Mucosa of stomach (tissue), 1 donor: Measurements from ENCODE around the gene MED28.

Source experiments
- H3K27me3 ChIP-seq: one replicate; pipeline ENCODE4 v1.7.0; 2013; ENCODE audit warnings: mild to moderate bottlenecking, low read length; ENCODE audit not compliant: control insufficient read depth, insufficient read depth
- H3K36me3 ChIP-seq: one replicate; pipeline ENCODE4 v1.7.0; 2013; ENCODE audit warnings: low read length; ENCODE audit not compliant: control insufficient read depth, insufficient read depth
- H3K4me1 ChIP-seq: one replicate; pipeline ENCODE4 v1.7.0; 2013; ENCODE audit warnings: mild to moderate bottlenecking, low read length; ENCODE audit not compliant: control insufficient read depth, insufficient read depth
- H3K4me3 ChIP-seq: one replicate; pipeline ENCODE4 v1.7.0; 2013; ENCODE audit warnings: low read length
- H3K9ac ChIP-seq: one replicate; pipeline ENCODE4 v1.7.0; 2013; ENCODE audit warnings: mild to moderate bottlenecking, low read length, moderate library complexity
- H3K9me3 ChIP-seq: one replicate; pipeline ENCODE4 v1.7.0; 2013; ENCODE audit warnings: mild to moderate bottlenecking, low read length, moderate library complexity; ENCODE audit not compliant: control insufficient read depth
- donor health status: Pancreatic carcinoma.

MED28 gene

DNA sequence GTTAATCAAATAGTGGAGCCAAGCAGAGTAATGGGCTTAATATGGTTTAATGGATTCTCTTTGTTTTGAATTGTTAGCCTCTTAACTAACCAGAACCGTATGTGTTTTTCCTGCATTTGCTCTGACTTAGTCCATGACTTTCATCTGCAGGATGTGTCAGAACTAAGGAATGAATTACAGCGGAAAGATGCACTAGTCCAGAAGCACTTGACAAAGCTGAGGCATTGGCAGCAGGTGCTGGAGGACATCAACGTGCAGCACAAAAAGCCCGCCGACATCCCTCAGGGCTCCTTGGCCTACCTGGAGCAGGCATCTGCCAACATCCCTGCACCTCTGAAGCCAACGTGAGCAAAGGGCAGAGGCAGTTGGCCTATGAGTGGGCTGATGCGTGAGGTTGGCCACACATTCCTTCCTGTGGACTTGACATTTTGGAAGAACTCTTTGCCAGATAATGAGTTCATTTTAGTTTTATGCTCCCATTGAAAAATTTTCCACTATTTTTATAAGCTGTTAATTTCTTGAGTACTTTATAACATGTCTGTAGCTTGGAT, 9.1 kb downstream of the MED28 start:
- no peaks in the 10 kb centered on the region for H3K27me3 ChIP-seq
- peaks cover 5% of the 10 kb centered on the region for H3K36me3 ChIP-seq
- H3K9ac ChIP-seq = no peak overlapping the region
- no peaks in the 10 kb centered on the region for H3K4me1 ChIP-seq
- H3K4me3 ChIP-seq = no peak overlapping the region
- H3K9me3 ChIP-seq = no peaks in the 10 kb centered on the region

DNA sequence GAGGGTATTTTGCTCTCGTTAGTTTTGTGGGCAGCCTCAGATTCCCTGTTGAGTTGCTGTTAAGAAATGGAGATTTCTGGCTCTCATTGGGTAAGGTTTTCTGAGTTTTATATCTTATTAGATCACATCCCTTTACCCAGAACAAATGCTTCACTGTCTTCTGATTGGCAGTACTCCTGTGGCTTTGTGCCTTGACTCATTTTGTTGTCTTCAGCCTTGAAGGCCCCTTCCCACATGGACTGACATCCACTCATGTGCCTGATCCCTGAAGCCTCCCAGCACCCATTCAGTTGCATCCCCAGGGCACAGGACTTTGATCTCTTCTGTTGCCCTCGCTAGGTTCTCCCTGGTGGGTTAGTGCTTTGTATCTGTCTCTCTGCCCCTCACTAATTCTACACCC, 10.4 kb downstream of the MED28 start:
- Histone ChIP-seq H3K4me1 (no peaks in the 10 kb centered on the region), H3K9ac (no peak overlapping the region), H3K27me3 (no peaks in the 10 kb centered on the region), H3K9me3 (no peaks in the 10 kb centered on the region), H3K36me3 (peaks cover 5% of the 10 kb centered on the region), H3K4me3 (no peak overlapping the region)

DNA sequence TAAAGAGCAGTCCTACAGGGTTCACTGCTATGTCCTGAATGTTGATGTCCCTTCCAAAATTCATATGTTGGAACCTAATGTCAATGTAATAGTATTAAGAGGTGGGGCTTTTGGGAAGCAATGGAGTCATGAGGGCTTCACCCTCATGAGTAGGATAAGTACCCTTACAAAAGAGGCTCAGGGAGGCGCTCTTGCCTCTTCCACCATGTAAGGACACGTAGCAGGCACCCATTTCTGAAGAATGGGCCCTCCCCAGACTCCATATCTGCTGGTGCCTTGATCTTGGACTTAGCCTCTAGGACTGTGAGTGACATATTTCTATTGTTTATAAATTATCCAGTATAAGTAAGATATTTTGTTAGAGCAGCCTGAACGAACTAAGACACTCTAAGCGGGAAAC, 15.8 kb downstream of the MED28 start:
- Histone ChIP-seq H3K9ac (no peak overlapping the region), H3K36me3 (no peaks in the 10 kb centered on the region), H3K4me1 (no peaks in the 10 kb centered on the region), H3K9me3 (no peaks in the 10 kb centered on the region), H3K4me3 (no peak overlapping the region), H3K27me3 (no peaks in the 10 kb centered on the region)

DNA sequence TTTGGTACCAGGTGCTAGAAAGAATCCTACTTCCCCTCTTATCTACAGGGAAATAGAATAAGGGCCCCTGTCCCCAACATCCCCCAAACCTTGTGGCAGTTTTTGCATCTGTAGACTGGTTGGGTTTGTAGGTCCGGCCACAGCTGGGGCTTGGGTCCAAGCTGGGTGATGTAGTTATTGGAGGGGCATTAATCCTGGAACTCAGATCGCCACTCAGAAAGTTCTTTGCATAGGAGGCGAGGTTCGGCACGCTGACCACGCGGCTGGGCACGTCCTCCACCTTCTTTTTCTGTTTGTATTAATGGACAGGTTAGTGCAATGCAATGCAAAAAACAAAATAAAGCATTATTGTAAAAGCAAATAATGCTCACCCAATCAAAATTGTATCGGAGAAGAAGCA, 19.2 kb downstream of the MED28 start:
- Histone ChIP-seq H3K9me3 (no peaks in the 10 kb centered on the region), H3K9ac (no peak overlapping the region), H3K36me3 (no peaks in the 10 kb centered on the region), H3K4me1 (no peaks in the 10 kb centered on the region), H3K27me3 (no peaks in the 10 kb centered on the region), H3K4me3 (no peak overlapping the region)

DNA sequence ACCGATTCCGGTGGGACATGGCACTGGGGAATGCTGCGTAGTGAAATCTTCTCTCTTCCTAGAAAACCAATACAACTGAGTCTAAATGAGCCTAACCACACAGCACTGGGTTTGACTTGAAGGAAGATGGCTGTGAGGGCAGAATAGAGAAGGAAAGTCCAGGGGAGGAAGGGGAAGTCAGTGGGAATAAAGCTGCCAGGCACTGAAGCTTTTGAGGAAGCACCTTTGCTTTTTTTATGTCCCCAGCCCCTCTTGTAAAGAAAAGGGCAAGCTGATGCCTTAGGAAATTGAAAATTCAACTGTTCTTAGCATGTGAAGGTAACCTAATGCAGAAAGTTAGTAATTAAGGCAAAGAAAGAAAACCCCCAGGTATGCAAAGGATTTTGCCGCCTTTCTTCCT, 20.6 kb downstream of the MED28 start:
- H3K9me3 ChIP-seq = no peaks in the 10 kb centered on the region
- H3K36me3 ChIP-seq = no peaks in the 10 kb centered on the region
- no peaks in the 10 kb centered on the region for H3K27me3 ChIP-seq
- H3K9ac ChIP-seq = no peak overlapping the region
- no peaks in the 10 kb centered on the region for H3K4me1 ChIP-seq
- H3K4me3 ChIP-seq = no peak overlapping the region

DNA sequence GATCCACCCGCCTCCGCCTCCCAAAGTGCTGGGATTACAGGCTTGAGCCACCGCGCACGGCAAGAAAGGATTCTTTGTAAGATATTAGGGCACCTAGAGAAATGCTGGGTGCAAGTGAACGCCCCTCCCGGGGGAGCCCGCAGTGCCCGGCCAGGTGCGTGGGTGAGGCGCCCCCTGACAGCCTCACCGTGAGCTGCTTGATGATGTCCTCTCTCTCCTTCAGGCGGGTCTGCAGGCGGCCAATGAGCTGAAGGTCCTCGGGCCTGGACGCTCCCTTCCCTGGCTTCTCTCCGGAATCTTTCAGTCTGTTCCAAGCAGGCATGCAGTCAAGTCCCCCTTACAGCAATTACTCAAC, 21.9 kb downstream of the MED28 start:
- no peaks in the 10 kb centered on the region for H3K36me3 ChIP-seq
- H3K4me3 ChIP-seq = no peak overlapping the region
- H3K4me1 ChIP-seq = no peaks in the 10 kb centered on the region
- H3K9me3 ChIP-seq = no peaks in the 10 kb centered on the region
- H3K27me3 ChIP-seq = no peaks in the 10 kb centered on the region
- no peak overlapping the region for H3K9ac ChIP-seq

DNA sequence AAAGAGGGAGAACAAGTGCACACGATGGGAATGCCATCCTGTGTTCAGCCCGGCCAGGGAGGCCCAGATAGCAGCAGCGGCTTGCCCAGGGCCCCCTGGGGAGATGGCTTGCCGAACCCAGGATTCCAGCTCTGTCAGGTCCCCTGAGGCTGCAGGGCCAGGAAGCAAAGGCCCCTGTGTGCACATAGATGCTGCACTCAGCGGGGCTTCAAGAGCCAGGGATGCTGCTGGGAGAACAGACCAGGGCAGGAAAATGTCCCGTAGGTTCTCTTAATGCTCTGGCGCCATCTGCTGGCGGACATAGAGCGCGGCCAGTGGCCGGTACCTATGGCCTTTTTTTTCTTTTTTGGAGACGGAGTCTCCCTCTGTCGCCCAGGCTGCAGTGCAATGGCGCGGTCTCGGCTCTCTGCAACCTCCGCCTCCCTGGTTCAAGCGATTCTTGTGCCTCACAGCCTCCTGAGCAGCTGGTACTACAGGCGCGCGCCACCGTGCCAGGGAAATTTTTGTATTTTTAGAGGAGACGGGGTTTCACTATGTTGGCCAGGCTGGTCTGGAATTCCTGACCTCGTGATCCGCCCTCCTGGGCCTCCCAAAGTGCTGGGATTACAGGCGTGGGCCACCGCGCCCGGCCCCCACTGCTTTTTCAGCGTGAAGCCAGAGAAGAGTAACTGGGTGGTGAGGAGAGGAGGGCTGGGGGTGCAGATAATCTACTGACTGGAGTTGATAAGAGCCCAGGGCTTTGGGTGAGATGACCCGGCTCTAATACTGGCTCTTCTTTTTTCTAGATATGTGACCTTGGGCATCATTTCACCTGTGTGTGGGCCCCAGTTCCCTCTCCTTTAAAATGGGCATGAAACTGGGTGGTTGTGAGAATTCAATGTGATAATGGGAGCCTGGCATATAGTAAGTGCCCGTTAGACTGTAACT, 22.5 kb downstream of the MED28 start:
- Histone ChIP-seq H3K9ac (no peak overlapping the region), H3K27me3 (no peaks in the 10 kb centered on the region), H3K9me3 (no peaks in the 10 kb centered on the region), H3K4me1 (no peaks in the 10 kb centered on the region), H3K4me3 (no peak overlapping the region), H3K36me3 (no peaks in the 10 kb centered on the region)

DNA sequence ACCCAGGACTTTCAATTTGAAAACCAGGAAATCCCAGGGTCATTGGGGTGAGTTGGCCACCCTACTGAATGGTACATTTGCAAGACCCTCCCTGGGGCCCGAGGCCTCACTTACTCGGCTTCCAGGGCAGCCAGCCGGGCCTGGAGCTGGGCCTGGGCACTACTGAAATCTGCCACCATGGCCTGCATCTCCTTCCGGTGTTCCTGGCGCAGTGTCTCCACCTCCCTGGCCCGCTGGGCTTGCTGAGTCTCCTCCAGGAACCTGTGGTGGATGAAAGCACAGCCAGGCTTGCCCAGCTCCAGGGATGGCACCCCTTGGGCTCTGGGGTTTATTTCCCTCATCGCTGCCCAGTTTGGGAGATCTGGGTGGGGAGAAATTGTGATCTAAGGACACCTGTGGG, 24.7 kb downstream of the MED28 start:
- H3K9ac ChIP-seq = no peak overlapping the region
- H3K27me3 ChIP-seq = no peaks in the 10 kb centered on the region
- no peaks in the 10 kb centered on the region for H3K9me3 ChIP-seq
- H3K4me3 ChIP-seq = no peak overlapping the region
- no peaks in the 10 kb centered on the region for H3K36me3 ChIP-seq
- H3K4me1 ChIP-seq = no peaks in the 10 kb centered on the region

DNA sequence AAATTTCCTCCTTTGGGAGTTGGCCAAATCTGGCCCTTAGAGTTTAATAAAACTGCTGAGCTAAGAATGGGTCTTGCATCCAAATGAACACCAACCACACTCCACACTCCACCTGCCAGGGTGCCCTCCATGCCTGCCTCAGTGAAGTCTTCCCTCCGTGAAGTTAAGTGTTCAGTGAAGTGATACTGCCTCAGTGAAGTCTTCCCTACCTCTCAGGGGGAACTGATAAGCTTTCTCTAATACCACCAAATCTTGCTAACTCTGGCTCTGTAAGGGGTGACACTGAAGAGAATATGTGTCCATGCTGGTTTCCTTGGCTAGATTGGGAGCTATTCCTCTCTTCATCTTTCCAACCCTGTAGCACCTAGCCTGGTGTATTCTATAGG, 27.9 kb downstream of the MED28 start:
- H3K4me1 ChIP-seq = no peaks in the 10 kb centered on the region
- H3K9me3 ChIP-seq = no peaks in the 10 kb centered on the region
- no peak overlapping the region for H3K4me3 ChIP-seq
- H3K9ac ChIP-seq = no peak overlapping the region
- no peaks in the 10 kb centered on the region for H3K36me3 ChIP-seq
- H3K27me3 ChIP-seq = no peaks in the 10 kb centered on the region

DNA sequence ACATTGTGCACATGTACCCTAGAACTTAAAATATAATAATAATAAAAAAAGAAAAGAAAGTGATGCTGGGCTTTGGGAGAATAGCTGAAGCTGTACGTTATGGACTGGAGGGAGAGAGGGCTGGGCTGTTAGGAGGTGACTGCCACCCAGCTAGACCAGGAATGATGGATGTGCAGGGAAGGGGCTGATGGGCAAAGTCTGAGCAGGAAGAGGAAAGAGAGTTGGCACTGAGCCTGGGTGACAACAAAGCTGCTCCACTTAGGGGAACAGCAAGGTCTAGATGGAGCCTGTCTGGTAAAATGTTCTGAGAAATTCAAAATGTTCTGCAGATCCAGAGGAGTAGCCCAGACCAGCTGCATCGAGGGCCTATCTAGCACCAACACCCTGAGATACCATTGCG, 32.3 kb downstream of the MED28 start:
- no peaks in the 10 kb centered on the region for H3K36me3 ChIP-seq
- no peaks in the 10 kb centered on the region for H3K9me3 ChIP-seq
- H3K9ac ChIP-seq = no peak overlapping the region
- H3K27me3 ChIP-seq = no peaks in the 10 kb centered on the region
- H3K4me3 ChIP-seq = no peak overlapping the region
- H3K4me1 ChIP-seq = no peaks in the 10 kb centered on the region

DNA sequence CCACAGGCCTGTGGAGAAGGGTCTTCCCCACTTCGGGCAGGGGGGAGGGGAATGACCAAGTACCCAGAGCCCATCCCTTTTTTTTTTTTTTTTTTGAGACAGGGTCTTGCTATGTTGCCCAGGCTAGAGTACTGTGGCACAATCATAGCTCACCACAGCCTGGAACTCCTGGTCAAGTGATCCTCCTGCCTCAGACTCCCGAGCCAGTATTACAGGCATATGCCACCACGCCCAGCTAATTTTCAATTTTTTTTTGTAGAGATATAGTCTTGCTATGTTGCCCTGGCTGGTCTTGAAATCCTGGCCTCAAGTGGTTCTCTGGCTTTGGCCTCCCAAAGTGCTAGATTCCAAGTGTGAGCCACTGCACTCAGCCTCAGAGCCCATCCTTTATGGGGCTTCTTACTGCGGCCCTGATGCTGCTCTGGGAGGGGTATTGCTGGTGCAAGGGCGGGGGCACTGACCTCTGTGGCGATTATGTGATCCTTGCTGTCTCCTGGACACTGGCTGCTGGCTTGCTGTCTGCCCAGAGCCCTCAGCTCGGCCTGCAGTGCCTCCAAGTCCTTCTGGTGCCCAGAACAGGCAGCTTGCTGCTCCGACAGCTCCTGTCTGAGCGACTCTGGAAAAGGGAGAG, 32.9 kb downstream of the MED28 start:
- Histone ChIP-seq H3K9ac (no peak overlapping the region), H3K4me1 (no peaks in the 10 kb centered on the region), H3K27me3 (no peaks in the 10 kb centered on the region)

DNA sequence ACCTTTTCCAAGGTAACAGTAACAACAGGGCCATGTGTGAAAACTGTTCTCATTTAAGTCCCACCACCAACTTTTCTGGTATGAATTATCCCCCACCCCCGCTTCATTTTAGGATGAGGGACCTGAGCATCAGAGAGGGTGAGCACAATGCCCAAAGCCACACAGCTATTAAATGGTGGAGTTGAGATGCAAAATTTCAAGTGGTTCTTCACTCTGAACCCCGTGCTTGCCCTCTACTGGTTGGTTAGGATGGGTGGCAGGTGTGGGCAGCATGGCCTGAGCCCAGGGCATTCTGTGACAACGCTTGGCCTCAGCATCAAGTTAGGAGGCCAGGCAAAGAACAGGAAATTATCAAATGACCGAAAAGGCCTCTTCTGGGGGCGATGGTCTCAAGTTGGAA, 33.5 kb downstream of the MED28 start:
- no peaks in the 10 kb centered on the region for H3K9me3 ChIP-seq
- no peaks in the 10 kb centered on the region for H3K4me1 ChIP-seq
- no peak overlapping the region for H3K9ac ChIP-seq
- H3K4me3 ChIP-seq = no peak overlapping the region
- no peaks in the 10 kb centered on the region for H3K27me3 ChIP-seq
- H3K36me3 ChIP-seq = no peaks in the 10 kb centered on the region

More for the DNA sequence above, 32.9 kb downstream of the MED28 start:
- H3K4me3 ChIP-seq = no peak overlapping the region
- H3K36me3 ChIP-seq = no peaks in the 10 kb centered on the region
- no peaks in the 10 kb centered on the region for H3K9me3 ChIP-seq
